ENCODE data around the gene BHLHE40.

DNA sequence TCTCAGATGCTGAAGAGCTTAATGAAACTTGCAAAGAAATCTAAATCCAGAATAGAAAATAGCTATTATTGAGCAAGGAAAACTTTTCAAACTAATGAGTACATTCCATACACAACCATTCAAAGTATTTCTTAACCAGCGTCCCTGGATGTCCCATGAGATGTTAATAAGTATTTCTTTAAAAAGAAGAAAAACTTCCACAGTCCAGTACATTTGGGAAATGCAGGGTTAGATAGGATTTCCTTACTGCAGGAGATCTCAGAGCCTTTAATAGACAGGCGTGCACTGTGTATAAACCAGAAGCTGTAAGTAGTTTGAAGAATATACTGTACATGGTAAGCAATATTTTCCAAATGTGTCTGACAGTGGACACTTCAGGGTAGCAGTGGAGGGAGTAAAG is 29.6 kb upstream of the BHLHE40 start:
- TF ChIP-seq POLR2AphosphoS5 (IDR thresholded peaks at IDR 0.05; ENCODE audit: low read depth, low read length): no peak
- TF ChIP-seq, protein P1, sequence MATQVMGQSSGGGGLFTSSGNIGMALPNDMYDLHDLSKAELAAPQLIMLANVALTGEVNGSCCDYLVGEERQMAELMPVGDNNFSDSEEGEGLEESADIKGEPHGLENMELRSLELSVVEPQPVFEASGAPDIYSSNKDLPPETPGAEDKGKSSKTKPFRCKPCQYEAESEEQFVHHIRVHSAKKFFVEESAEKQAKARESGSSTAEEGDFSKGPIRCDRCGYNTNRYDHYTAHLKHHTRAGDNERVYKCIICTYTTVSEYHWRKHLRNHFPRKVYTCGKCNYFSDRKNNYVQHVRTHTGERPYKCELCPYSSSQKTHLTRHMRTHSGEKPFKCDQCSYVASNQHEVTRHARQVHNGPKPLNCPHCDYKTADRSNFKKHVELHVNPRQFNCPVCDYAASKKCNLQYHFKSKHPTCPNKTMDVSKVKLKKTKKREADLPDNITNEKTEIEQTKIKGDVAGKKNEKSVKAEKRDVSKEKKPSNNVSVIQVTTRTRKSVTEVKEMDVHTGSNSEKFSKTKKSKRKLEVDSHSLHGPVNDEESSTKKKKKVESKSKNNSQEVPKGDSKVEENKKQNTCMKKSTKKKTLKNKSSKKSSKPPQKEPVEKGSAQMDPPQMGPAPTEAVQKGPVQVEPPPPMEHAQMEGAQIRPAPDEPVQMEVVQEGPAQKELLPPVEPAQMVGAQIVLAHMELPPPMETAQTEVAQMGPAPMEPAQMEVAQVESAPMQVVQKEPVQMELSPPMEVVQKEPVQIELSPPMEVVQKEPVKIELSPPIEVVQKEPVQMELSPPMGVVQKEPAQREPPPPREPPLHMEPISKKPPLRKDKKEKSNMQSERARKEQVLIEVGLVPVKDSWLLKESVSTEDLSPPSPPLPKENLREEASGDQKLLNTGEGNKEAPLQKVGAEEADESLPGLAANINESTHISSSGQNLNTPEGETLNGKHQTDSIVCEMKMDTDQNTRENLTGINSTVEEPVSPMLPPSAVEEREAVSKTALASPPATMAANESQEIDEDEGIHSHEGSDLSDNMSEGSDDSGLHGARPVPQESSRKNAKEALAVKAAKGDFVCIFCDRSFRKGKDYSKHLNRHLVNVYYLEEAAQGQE (IDR thresholded peaks at IDR 0.05; ENCODE audit: insufficient read depth in 1 of 2, low read depth in 2 of 2, low read length in 2 of 2): no peak
